Glutamatergic neuron (in vitro differentiated cells): ENCODE data around the gene FBXO5. TPM values are rescaled to one million over a fixed set of nuclear protein-coding genes. Genes with fewer than 3 reads are reported as not detected.
"Not testable (repeated sequence)": the region's sequence is repeated elsewhere in the genome, so short reads cannot be mapped to it uniquely, and the experiment has no call there.

Experiments
- DNase-seq: peaks from one replicate; pipeline ENCODE4 v3.0.0; 2022
- H3K27ac Mint-ChIP-seq: one replicate; pipeline ENCODE4 v1.8.0; 2020; ENCODE audit warnings: mild to moderate bottlenecking, mixed read lengths, inconsistent platforms; ENCODE audit not compliant: unreplicated experiment
- H3K27me3 Mint-ChIP-seq: one replicate; pipeline ENCODE4 v1.8.0; 2020; ENCODE audit warnings: mild to moderate bottlenecking, moderate library complexity, mixed read lengths, inconsistent platforms; ENCODE audit not compliant: unreplicated experiment
- H3K36me3 Mint-ChIP-seq: one replicate; pipeline ENCODE4 v1.8.0; 2020; ENCODE audit warnings: mild to moderate bottlenecking, mixed read lengths, inconsistent platforms; ENCODE audit not compliant: unreplicated experiment
- H3K4me1 Mint-ChIP-seq: one replicate; pipeline ENCODE4 v1.8.0; 2020; ENCODE audit warnings: mild to moderate bottlenecking, low read depth, mixed read lengths, inconsistent platforms; ENCODE audit not compliant: unreplicated experiment
- H3K4me3 Mint-ChIP-seq: one replicate; pipeline ENCODE4 v1.8.0; 2020; ENCODE audit warnings: mild to moderate bottlenecking, mixed read lengths, inconsistent platforms; ENCODE audit not compliant: unreplicated experiment
- H3K9me3 Mint-ChIP-seq: one replicate; pipeline ENCODE4 v1.8.0; 2020; ENCODE audit warnings: mild to moderate bottlenecking, moderate library complexity, mixed read lengths, inconsistent platforms; ENCODE audit not compliant: unreplicated experiment
- CTCF ChIP-seq: fragments of 200-600 bp; sonication (generic); IDR thresholded peaks from one replicate; pipeline ENCODE4 v1.5.0; 2021; ENCODE audit not compliant: partially characterized antibody, unreplicated experiment
- total RNA-seq: library from RNA; stranded (reverse); fragmentation: NEBNext Ultra II Directional; extraction: Animal tissue kit (Norgen Biotek cat#: 25700); gene quantifications from one replicate; pipeline ENCODE4 v1.2.1, GENCODE V29; 2021; ENCODE audit not compliant: unreplicated experiment

FBXO5 gene
- total RNA-seq, 1 donor from 2014 or later, result 6.2 TPM

- TF ChIP-seq CTCF, result no peak
- Mint-ChIP-seq H3K27ac (peak overlapping the region; percentile 94), H3K9me3 (peaks cover 5% of the 10 kb centered on the region), H3K4me1 (peaks cover 17% of the 10 kb centered on the region), H3K36me3 (no peaks in the 10 kb centered on the region), H3K27me3 (peaks cover 11% of the 10 kb centered on the region), H3K4me3 (peak overlapping the region; percentile 97)
- no peak for DNase-seq
Measured at GRCh38 chr6:153001767-153002612, 19.1 kb upstream of the FBXO5 start.

- not testable (repeated sequence) for H3K9me3 Mint-ChIP-seq, DNase-seq, H3K27ac Mint-ChIP-seq, H3K36me3 Mint-ChIP-seq
- peaks cover 11% of the 10 kb centered on the region for H3K27me3 Mint-ChIP-seq
- H3K4me1 Mint-ChIP-seq, result peaks cover 17% of the 10 kb centered on the region
- H3K4me3 Mint-ChIP-seq, result peak overlapping the region; percentile 97
Measured at GRCh38 chr6:153000790-153001189, 17.9 kb upstream of the FBXO5 start.

- H3K4me3 Mint-ChIP-seq, result peak overlapping the region; percentile 13
- peaks cover 5% of the 10 kb centered on the region for H3K9me3 Mint-ChIP-seq
- H3K4me1 Mint-ChIP-seq, result peaks cover 17% of the 10 kb centered on the region
- H3K36me3 Mint-ChIP-seq, result no peaks in the 10 kb centered on the region
- TF ChIP-seq CTCF, result no peak
- H3K27me3 Mint-ChIP-seq, result peaks cover 11% of the 10 kb centered on the region
- no peak overlapping the region for H3K27ac Mint-ChIP-seq
- no peak for DNase-seq
Measured at GRCh38 chr6:153000243-153000642, 17.4 kb upstream of the FBXO5 start.

- H3K9me3 Mint-ChIP-seq, H3K27ac Mint-ChIP-seq, H3K36me3 Mint-ChIP-seq, DNase-seq: not testable (repeated sequence)
- Mint-ChIP-seq H3K4me1 (peaks cover 17% of the 10 kb centered on the region), H3K27me3 (peaks cover 11% of the 10 kb centered on the region), H3K4me3 (peak overlapping the region; percentile 55)
Measured at GRCh38 chr6:152999538-152999937, 16.7 kb upstream of the FBXO5 start.

- no peaks in the 10 kb centered on the region for H3K36me3 Mint-ChIP-seq
- H3K9me3 Mint-ChIP-seq, result no peaks in the 10 kb centered on the region
- no peak overlapping the region for H3K27ac Mint-ChIP-seq
Measured at GRCh38 chr6:152993847-152994246, 11.0 kb upstream of the FBXO5 start.

More at GRCh38 chr6:152993847-152994246, 11.0 kb upstream of the FBXO5 start:
- no peaks in the 10 kb centered on the region for H3K27me3 Mint-ChIP-seq
- no peaks in the 10 kb centered on the region for H3K4me1 Mint-ChIP-seq
- no peak overlapping the region for H3K4me3 Mint-ChIP-seq
- TF ChIP-seq CTCF, result no peak
- no peak for DNase-seq
